AG09319 (cell line): ENCODE data around the gene FAM110D.

Experiments used
- DNase-seq: peaks from one replicate; pipeline ENCODE4 v3.0.0-alpha.2; 2010; ENCODE audit warnings: low read depth; ENCODE audit errors: extremely low read depth
- TF ChIP-seq, protein P1 (sequence below): IDR thresholded peaks from 2 replicates; pipeline ENCODE4 v1.5.1; 2011; ENCODE audit warnings: low read depth, mild to moderate bottlenecking, inconsistent platforms, low read length, moderate library complexity

The FAM110D gene

GRCh38 chr1:26159743-26160039 lies 812 bp downstream of the FAM110D start:
- TF ChIP-seq, protein P1, sequence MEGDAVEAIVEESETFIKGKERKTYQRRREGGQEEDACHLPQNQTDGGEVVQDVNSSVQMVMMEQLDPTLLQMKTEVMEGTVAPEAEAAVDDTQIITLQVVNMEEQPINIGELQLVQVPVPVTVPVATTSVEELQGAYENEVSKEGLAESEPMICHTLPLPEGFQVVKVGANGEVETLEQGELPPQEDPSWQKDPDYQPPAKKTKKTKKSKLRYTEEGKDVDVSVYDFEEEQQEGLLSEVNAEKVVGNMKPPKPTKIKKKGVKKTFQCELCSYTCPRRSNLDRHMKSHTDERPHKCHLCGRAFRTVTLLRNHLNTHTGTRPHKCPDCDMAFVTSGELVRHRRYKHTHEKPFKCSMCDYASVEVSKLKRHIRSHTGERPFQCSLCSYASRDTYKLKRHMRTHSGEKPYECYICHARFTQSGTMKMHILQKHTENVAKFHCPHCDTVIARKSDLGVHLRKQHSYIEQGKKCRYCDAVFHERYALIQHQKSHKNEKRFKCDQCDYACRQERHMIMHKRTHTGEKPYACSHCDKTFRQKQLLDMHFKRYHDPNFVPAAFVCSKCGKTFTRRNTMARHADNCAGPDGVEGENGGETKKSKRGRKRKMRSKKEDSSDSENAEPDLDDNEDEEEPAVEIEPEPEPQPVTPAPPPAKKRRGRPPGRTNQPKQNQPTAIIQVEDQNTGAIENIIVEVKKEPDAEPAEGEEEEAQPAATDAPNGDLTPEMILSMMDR: no peak
- no peak for DNase-seq

GRCh38 chr1:26160527-26161414 lies 1.9 kb downstream of the FAM110D start:
- no peak for DNase-seq
- TF ChIP-seq, protein P1: no peak

DNA sequence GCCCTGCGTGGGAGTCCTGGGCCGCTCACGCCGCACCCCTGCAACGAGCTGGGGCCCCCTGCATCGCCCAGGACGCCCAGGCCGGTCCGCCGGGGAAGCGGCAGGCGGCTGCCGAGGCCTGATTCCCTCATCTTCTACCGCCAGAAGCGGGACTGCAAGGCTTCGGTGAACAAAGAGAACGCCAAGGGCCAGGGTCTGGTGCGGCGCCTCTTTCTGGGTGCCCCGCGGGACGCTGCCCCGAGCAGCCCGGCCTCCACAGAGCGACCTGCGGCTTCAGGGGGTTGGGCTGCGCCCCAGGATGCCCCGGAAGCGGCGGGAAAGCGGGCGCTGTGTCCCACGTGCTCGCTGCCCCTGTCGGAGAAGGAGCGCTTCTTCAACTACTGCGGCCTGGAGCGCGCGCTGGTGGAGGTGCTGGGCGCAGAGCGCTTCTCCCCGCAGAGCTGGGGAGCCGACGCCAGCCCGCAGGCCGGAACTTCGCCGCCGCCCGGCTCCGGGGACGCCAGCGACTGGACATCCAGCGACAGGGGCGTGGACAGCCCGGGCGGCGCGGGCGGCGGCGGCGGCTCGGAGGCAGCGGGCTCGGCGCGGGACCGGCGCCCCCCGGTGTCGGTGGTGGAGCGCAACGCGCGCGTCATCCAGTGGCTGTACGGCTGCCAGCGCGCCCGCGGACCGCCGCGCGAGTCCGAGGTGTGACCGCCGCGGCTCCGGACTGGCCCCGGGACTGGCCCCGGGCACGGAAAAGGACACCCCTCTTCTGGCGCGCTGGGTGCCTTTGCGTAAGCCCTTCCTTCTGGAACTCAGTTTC lies 2.7 kb downstream of the FAM110D start:
- TF ChIP-seq, protein P1: no peak; the same call in 1 of the 2 replicates
- DNase-seq: no peak

GRCh38 chr1:26162220-26162709 lies 3.4 kb downstream of the FAM110D start:
- DNase-seq: no peak
- TF ChIP-seq, protein P1: no peak

GRCh38 chr1:26163684-26164035 lies 4.8 kb downstream of the FAM110D start:
- DNase-seq: no peak
- TF ChIP-seq, protein P1: no peak

DNA sequence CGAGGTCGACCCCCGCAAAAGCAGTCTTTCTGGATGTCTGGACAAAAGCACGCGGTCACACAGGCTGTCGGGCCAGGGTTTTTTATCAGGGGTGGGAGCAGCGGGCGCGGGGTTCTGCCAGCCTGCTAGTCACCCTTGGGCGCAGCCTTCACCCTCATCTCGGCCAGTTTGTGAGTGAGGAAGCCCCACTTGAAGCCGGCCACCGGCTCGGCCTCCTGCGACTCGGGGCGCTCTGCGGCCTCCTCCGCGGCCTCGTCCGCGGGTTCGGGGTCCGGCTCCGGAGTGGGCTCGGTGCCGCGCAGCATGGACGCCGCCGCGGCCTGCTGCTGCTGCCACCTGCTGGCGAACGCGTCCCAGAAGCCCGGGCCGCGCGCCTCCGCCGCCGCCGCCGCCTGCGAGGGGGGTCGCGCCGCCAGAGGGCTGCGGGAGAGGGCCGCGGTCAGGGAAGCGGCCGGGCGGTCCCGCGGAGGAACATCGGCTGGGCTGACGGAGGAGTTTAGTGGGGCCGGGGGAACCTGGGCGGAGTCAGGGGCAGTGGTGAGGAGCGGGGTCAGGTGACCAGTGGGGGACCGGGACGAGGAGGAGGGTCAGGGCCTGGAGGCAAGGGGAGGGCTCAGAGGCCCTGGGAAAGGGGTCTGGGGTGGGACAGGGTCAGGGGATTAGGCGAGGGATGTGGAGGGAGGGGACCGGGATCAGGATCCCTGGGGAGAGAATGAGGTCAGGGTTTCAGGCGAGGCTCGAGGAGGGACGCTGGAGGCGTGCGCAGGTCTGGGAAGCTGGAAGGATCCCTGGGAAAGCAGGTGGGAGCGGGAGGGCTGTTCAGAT lies 5.4 kb downstream of the FAM110D start:
- TF ChIP-seq, protein P1: peak; percentile 34
- no peak for DNase-seq
